HG03135 (cell line): ENCODE data around the gene KBTBD4.
"Not testable (repeated sequence)": the region's sequence is repeated elsewhere in the genome, so short reads cannot be mapped to it uniquely, and the experiment has no call there.

ENCODE experiments used
- ATAC-seq: cut with Tn5 transposase; IDR thresholded peaks from one replicate; pipeline ENCODE4 v1.9.1; 2021; ENCODE audit warnings: mild to moderate bottlenecking, moderate library complexity; ENCODE audit not compliant: unreplicated experiment

The KBTBD4 gene

DNA sequence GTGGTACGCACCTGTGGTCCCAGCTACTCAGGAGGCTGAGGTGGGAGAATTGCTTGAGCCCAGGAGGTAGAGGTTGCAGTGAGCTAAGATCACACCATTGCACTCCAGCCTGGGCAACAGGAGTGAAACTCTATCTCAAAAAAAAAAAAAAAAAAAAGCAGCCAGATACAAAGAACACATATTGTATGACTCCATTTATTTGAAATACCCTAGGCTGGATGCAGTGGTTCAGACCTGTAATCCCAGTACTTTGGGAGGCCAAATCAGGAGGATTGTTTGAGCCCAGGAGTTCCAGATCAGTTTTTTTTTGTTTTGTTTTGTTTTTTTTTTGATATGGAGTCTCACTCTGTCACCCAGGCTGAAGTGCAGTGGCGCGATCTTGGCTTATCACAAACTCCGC lies 16.4 kb downstream of the KBTBD4 start:
- not testable (repeated sequence) for ATAC-seq

- no peak for ATAC-seq
Measured at GRCh38 chr11:47560426-47560825, 18.3 kb downstream of the KBTBD4 start.

GRCh38 chr11:47558695-47559094 lies 20.1 kb downstream of the KBTBD4 start:
- no peak for ATAC-seq

GRCh38 chr11:47557004-47557403 lies 21.8 kb downstream of the KBTBD4 start:
- ATAC-seq = not testable (repeated sequence)

- peak; percentile 18 for ATAC-seq
Measured at GRCh38 chr11:47553406-47553743, 25.4 kb downstream of the KBTBD4 start.

DNA sequence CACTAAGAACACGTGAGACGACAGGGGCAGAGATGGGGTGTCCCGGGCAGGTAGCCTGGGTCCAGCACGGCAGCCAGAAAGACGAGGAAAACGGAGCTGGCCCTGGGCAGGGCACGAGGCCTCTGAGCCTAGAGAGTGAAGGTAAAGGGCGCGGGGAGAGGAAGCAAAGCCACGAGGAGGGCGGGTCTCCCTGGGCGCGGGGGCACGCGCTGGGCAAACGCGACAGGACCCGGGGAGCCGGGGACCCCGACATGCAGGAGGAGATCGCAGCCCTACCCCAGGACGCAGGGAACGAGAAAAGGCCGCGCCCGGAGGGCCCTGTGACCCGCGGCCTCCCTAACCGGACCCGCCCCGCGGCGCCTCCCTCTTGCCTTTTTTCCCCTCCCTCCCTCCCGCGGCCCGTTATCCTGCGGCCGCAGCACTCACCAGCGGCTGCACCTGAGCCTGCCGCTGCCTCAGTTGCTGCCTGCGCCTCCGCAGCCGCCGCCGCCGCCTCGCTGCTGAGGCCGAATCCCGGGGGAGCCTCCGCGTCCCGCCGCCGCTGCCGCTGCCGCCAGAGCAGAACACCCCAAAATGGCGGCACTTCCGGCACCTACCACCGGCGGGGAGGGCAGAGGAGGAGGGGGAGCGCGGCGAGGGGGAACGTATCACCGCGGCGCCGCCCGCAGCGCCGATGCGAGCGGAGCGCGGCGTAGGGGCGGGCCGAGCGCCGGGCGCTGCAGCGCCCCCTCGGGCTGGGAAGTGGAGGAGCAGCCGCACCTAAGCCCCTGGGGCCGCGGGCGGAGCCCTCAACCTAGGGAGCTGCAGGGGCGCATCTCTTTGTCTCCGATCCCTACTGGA lies 26.0 kb downstream of the KBTBD4 start, which contains the start of gene CELF1:
Gene CELF1 (minus strand): TSS at position 567 of the 840 bp plus-strand sequence. CDS start 53,609 bp downstream, outside the sequence.
- ATAC-seq = peak; percentile 90

DNA sequence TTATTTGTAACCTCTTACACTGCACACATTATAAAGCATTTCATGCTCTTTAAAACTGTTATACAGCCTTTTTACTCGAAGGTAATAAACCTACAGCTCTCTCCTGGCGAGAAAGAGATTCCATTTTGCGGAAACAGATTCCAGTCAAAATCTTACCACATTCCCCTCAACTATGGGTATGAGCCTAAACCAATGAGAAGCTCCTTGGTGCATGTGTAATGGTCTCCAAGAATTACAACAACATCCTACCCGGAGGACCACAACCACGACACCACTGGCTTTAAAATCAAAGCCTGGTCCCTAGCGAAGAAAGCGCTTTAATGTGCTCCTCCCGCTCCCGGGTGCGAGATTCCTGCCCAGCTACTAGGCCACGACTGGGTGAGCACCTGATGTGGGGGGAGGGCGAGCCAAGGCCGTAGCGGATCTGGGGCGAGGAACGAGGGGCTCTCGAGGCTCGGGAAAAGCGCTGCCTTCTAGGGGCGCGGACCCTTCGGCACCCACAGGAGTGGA lies 26.7 kb downstream of the KBTBD4 start:
- no peak for ATAC-seq

GRCh38 chr11:47551086-47551485 lies 27.7 kb downstream of the KBTBD4 start:
- no peak for ATAC-seq

GRCh38 chr11:47550288-47551047 lies 28.3 kb downstream of the KBTBD4 start:
- no peak for ATAC-seq

DNA sequence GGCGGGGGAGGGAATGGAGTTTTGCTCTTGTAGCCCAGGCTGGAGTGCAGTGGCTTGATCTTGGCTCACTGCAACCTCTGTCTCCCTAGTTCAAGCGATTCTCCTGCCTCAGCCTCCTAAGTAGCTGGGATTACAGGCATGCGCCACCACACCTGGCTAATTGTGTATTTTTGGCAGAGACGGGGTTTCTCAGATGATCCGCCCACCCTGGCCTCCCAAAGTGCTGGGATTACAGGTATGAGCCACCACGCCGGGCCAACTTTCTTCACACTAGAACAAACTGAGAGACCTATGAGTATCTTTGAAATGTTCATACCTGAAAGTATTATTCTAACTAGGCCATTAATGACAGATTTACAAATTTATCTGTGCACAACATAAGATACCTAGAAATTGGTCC lies 32.5 kb downstream of the KBTBD4 start:
- not testable (repeated sequence) for ATAC-seq

DNA sequence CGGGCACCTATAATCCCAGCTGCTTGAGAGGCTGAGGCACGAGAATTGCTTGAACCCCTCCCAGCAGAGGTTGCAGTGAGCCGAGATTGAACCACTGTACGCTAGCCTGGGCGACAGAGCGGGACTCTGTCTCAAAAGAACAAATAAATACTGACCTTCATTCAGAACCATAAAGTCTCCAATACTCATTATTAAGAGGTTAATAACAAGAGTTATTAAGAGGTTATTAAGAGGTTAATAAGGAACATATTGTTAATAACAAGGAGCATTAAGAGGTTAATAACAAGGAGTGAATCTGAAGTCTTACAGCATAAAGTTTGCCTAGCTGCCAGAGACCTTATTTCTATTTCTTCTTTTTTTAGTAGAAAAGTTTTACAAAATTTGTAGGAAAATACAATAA lies 33.5 kb downstream of the KBTBD4 start:
- no peak for ATAC-seq

- no peak for ATAC-seq
Measured at GRCh38 chr11:47541070-47541469, 37.7 kb downstream of the KBTBD4 start.

DNA sequence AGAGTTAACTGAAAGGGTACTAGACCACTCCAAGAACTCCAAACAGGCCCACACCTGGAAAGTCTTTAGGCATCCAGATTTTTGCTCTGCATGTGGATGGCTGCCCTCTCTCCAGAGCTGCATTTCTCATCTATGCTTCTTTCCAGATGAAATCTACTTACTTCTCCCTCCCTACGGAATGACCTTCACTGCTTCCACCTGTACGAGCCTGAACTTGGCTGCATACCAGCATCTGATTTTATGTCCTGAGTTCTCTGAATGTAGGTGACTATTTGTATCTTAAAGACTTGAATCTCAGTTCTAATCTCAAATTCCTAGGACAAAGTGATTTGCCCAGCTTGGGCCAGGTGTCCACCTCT lies 39.1 kb downstream of the KBTBD4 start:
- ATAC-seq = no peak

DNA sequence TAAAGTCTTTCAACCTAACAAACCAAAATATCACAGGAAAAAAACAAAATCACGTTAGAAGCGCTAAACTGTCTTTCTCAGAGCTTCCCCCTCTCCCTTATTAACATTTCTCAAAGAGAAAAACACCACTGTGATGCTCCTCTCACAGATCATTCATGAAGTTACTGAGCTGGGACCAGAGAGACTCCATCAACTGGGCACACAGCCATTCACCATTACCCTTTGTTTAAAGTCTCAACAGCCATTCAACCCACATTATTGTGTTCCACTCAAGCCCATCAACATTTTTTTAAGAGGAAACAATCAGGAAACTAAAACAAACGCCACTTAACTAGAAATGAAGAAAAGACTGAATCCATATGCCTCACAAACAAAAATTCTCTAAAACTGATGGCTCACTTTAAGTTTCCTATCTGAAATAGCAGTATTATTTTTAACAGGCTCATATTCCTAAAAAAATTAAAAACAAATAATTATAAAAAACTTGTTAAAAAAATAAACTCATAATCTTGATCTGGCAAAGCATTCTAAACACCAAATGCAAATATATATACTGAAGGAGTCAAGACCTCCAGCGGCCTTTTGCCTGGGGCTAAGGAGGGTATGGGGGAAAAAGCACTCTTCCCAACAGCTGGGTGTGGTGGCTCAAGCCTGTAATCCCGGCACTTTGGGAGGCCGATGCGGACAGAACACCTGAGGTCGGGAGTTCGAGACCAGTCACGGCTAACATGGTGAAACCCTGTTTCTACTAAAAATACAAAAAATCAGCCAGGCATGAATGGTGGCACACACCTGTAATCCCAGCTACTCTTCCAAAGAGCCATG lies 39.8 kb downstream of the KBTBD4 start:
- no peak for ATAC-seq

GRCh38 chr11:47536915-47537314 lies 41.9 kb downstream of the KBTBD4 start:
- no peak for ATAC-seq

DNA sequence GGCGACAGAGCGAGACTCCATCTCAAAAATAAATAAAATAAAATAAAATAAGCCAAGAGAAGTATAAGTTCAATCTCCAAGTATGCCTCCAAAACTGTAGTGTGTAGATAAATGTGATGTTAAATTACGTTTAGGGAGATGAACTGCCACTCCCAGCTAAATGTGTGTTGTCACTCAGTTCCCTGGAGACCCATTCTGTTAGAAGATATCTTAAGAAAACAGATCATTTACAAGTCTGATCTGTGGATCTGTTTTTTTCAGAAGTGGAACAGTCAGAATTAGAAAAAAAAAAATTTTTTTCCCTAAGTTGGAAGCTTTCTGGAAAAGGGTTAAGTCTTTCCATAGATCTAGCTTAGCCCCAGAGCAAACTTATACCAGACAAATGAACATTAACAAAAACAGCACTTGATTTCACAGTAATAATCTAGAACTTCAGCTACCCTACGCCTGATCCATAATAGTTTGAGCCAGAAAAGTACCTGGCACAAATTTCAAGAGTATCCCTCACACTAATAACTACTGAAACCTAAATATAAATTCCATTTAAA lies 44.0 kb downstream of the KBTBD4 start:
- no peak for ATAC-seq

- no peak for ATAC-seq
Measured at GRCh38 chr11:47533690-47534151, 45.0 kb downstream of the KBTBD4 start.

GRCh38 chr11:47532597-47533213 lies 46.1 kb downstream of the KBTBD4 start:
- no peak for ATAC-seq

- ATAC-seq = no peak
Measured at GRCh38 chr11:47531666-47532065, 47.1 kb downstream of the KBTBD4 start.

- not testable (repeated sequence) for ATAC-seq
Measured at GRCh38 chr11:47530721-47531120, 48.0 kb downstream of the KBTBD4 start.
